ENCODE data around the gene OPHN1.

Gene OPHN1

DNA sequence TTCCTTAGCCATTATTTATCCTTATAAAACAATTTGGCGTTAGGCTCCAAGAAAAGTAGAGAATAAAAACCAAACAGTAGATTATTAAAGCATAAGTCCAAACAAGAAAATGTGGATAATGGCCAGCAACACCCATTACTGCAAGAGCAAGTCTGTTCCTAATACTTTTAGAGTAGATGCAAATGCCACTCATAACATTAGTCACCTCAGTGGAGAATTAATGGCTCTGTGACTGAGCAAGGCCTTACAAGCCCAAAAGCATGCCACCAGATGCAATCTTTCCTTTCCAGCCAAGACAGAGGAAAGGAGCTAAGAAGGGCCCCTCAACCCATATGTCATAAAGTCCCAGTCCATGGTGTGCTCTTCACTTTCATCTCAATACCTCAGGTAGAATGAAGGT is 373.8 kb downstream of the OPHN1 start:
- no peak overlapping the region for H3K4me3 ChIP-seq (ENCODE audit: low read depth in 1 of 2, low read length in 2 of 2)
- no peak overlapping the region for H3K27ac ChIP-seq (ENCODE audit: low read length)
- no peaks in the 10 kb centered on the region for H3K27me3 ChIP-seq (ENCODE audit: low read depth, low read length)
- peaks cover 0 to 3% of the 10 kb centered on the region in 2 donors for H3K4me1 ChIP-seq (ENCODE audit: control insufficient read depth in 1 of 2, insufficient read depth in 2 of 2, low read length in 2 of 2)
- no peaks in the 10 kb centered on the region for H3K9me3 ChIP-seq (ENCODE audit: control insufficient read depth in 1 of 2, low read length in 2 of 2)
- H3K36me3 ChIP-seq (ENCODE audit: control insufficient read depth in 1 of 2, insufficient read depth in 2 of 2, low read length in 2 of 2), result no peaks in the 10 kb centered on the region

GRCh38 chrX:68049466-68049865 is 383.8 kb downstream of the OPHN1 start:
- H3K4me1 ChIP-seq (ENCODE audit: control insufficient read depth in 1 of 2, insufficient read depth in 2 of 2, low read length in 2 of 2), result no peaks in the 10 kb centered on the region
- no peaks in the 10 kb centered on the region for H3K9me3 ChIP-seq (ENCODE audit: control insufficient read depth in 1 of 2, low read length in 2 of 2)
- no peak overlapping the region for H3K4me3 ChIP-seq (ENCODE audit: low read depth in 1 of 2, low read length in 2 of 2)
- no peak overlapping the region for H3K27ac ChIP-seq (ENCODE audit: low read length)
- H3K27me3 ChIP-seq (ENCODE audit: low read depth, low read length), result no peaks in the 10 kb centered on the region
- peaks cover 6 to 9% of the 10 kb centered on the region in 2 donors for H3K36me3 ChIP-seq (ENCODE audit: control insufficient read depth in 1 of 2, insufficient read depth in 2 of 2, low read length in 2 of 2)

GRCh38 chrX:68048774-68049173 is 384.5 kb downstream of the OPHN1 start:
- Histone ChIP-seq H3K27ac (ENCODE audit: low read length) (no peak overlapping the region), H3K4me3 (ENCODE audit: low read depth in 1 of 2, low read length in 2 of 2) (no peak overlapping the region), H3K27me3 (ENCODE audit: low read depth, low read length) (no peaks in the 10 kb centered on the region), H3K4me1 (ENCODE audit: control insufficient read depth in 1 of 2, insufficient read depth in 2 of 2, low read length in 2 of 2) (no peaks in the 10 kb centered on the region), H3K9me3 (ENCODE audit: control insufficient read depth in 1 of 2, low read length in 2 of 2) (no peaks in the 10 kb centered on the region), H3K36me3 (ENCODE audit: control insufficient read depth in 1 of 2, insufficient read depth in 2 of 2, low read length in 2 of 2) (peaks cover 6 to 9% of the 10 kb centered on the region in 2 donors)

DNA sequence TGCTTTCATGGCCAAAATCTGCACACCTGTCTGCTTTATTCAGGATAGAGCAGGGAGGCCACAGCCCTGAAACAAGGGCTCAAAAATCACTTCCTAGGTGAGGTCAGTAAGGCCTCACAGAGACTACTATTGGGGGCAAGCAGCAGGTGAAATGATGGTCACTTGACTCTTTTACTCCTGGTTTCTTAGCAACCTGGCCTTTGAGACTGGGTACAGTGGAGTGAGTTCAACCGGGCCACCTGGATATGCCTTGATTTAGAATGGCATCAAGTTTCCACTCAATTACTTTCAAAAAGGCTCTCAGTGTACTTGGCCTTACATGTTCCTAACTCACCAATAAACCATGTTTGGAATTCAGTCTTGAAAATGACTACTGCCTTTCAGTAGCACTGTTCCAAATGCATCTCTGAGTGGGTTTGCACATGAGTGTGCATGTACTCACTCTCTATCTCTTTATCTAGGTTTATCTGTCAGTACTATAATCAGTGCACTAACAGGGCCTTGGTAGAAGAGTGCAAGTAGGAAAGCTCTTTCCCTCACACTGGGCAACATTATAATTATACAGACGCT is 388.2 kb downstream of the OPHN1 start:
- Histone ChIP-seq H3K36me3 (ENCODE audit: control insufficient read depth in 1 of 2, insufficient read depth in 2 of 2, low read length in 2 of 2) (peaks cover 6 to 9% of the 10 kb centered on the region in 2 donors), H3K27ac (ENCODE audit: low read length) (no peak overlapping the region), H3K4me1 (ENCODE audit: control insufficient read depth in 1 of 2, insufficient read depth in 2 of 2, low read length in 2 of 2) (no peaks in the 10 kb centered on the region), H3K27me3 (ENCODE audit: low read depth, low read length) (no peaks in the 10 kb centered on the region), H3K4me3 (ENCODE audit: low read depth in 1 of 2, low read length in 2 of 2) (no peak overlapping the region), H3K9me3 (ENCODE audit: control insufficient read depth in 1 of 2, low read length in 2 of 2) (no peaks in the 10 kb centered on the region)

DNA sequence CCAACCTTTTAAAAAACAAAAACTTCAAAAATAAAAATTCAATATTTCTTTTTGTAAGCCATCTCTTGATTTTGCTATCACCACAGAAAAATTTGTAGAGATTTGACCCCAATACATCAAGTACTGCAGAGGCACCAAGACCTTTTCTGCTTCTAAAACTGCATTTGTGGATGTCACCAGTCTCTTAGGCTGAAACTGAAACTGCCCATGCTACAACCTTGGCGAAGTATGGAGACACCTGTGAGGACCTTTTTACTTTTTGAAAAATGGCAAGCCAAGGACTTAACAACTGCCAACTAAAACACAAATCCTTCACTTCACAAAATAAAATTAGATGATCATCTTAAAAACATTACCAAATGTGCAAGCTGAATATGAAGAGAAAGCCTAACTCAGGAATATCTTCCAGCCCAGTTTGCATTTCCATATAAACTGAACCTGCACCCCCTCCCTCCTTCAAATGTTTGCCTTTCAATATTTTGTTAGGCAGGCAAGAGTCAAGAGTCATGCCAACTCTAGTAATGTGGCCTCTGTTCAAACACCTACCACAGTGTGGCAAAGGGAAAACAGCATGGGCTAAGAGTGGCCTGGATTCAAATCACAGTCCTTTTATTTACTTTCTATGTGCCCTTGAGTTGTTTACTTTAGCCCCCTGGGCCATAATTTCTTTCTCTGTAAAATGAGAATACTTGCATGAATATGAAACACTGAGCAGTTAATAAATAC is 389.4 kb downstream of the OPHN1 start:
- Histone ChIP-seq H3K9me3 (ENCODE audit: control insufficient read depth in 1 of 2, low read length in 2 of 2) (no peaks in the 10 kb centered on the region), H3K4me1 (ENCODE audit: control insufficient read depth in 1 of 2, insufficient read depth in 2 of 2, low read length in 2 of 2) (no peaks in the 10 kb centered on the region), H3K27ac (ENCODE audit: low read length) (no peak overlapping the region), H3K27me3 (ENCODE audit: low read depth, low read length) (no peaks in the 10 kb centered on the region), H3K36me3 (ENCODE audit: control insufficient read depth in 1 of 2, insufficient read depth in 2 of 2, low read length in 2 of 2) (peaks cover 6 to 9% of the 10 kb centered on the region in 2 donors), H3K4me3 (ENCODE audit: low read depth in 1 of 2, low read length in 2 of 2) (no peak overlapping the region)

GRCh38 chrX:68041110-68041509 is 392.2 kb downstream of the OPHN1 start:
- Histone ChIP-seq H3K27me3 (ENCODE audit: low read depth, low read length) (no peaks in the 10 kb centered on the region), H3K9me3 (ENCODE audit: control insufficient read depth in 1 of 2, low read length in 2 of 2) (peaks cover 0 to 3% of the 10 kb centered on the region in 2 donors), H3K36me3 (ENCODE audit: control insufficient read depth in 1 of 2, insufficient read depth in 2 of 2, low read length in 2 of 2) (no peaks in the 10 kb centered on the region), H3K4me1 (ENCODE audit: control insufficient read depth in 1 of 2, insufficient read depth in 2 of 2, low read length in 2 of 2) (no peaks in the 10 kb centered on the region), H3K4me3 (ENCODE audit: low read depth in 1 of 2, low read length in 2 of 2) (no peak overlapping the region), H3K27ac (ENCODE audit: low read length) (no peak overlapping the region)

GRCh38 chrX:68018248-68019203 is 414.8 kb downstream of the OPHN1 start:
- no peak overlapping the region for H3K27ac ChIP-seq (ENCODE audit: low read length)
- no peaks in the 10 kb centered on the region for H3K9me3 ChIP-seq (ENCODE audit: control insufficient read depth in 1 of 2, low read length in 2 of 2)
- H3K27me3 ChIP-seq (ENCODE audit: low read depth, low read length), result no peaks in the 10 kb centered on the region
- no peak overlapping the region for H3K4me3 ChIP-seq (ENCODE audit: low read depth in 1 of 2, low read length in 2 of 2)
- no peaks in the 10 kb centered on the region for H3K4me1 ChIP-seq (ENCODE audit: control insufficient read depth in 1 of 2, insufficient read depth in 2 of 2, low read length in 2 of 2)
- H3K36me3 ChIP-seq (ENCODE audit: control insufficient read depth in 1 of 2, insufficient read depth in 2 of 2, low read length in 2 of 2), result no peaks in the 10 kb centered on the region

DNA sequence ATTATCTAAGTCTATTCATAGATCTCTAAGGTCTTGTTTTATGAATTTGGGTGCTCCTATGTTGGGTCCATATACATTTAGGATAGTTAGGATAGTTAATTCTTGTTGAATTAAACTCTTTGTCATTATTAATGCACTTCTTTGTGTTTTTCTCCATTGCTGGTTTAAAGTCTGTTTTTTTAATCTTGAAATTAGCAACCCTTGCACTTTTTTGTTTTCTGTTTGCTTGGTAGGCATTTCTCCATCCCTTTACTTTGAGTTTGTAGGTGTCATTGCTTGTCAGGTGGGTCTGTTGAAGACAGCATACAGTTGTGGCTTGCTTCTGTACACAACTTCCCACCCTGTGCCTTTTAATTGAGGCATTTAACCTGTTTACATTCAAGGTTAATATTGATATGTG is 434.8 kb downstream of the OPHN1 start:
- H3K4me3 ChIP-seq (ENCODE audit: low read depth in 1 of 2, low read length in 2 of 2), result no peak overlapping the region
- H3K4me1 ChIP-seq (ENCODE audit: control insufficient read depth in 1 of 2, insufficient read depth in 2 of 2, low read length in 2 of 2), result no peaks in the 10 kb centered on the region
- no peaks in the 10 kb centered on the region for H3K27me3 ChIP-seq (ENCODE audit: low read depth, low read length)
- H3K36me3 ChIP-seq (ENCODE audit: control insufficient read depth in 1 of 2, insufficient read depth in 2 of 2, low read length in 2 of 2), result no peaks in the 10 kb centered on the region
- peaks cover 0 to 16% of the 10 kb centered on the region in 2 donors for H3K9me3 ChIP-seq (ENCODE audit: control insufficient read depth in 1 of 2, low read length in 2 of 2)
- no peak overlapping the region for H3K27ac ChIP-seq (ENCODE audit: low read length)
